Activated naive CD4-positive, alpha-beta T cell treated with anti-CD3 and anti-CD28 coated beads, Interleukin-2, amount 50 U/mL, for 16 hours (primary cell): Measurements from ENCODE around the gene ARID4B.
A peak's percentile ranks its signal among the peaks of the same experiment; 100 is the strongest.
"Not testable (repeated sequence)": the region's sequence is repeated elsewhere in the genome, so short reads cannot be mapped to it uniquely, and the experiment has no call there.

Experiments used
- DNase-seq: peaks from one replicate; pipeline ENCODE4 v3.0.0-alpha.2; 2020

Gene ARID4B

GRCh38 chr1:235327559-235328270, at the start of gene ARID4B:
ARID4B (minus strand) TSS chr1:235328179; CDS start chr1:235326919, 1,260 bp downstream.
- peak; percentile 59 for DNase-seq

GRCh38 chr1:235375919-235376605, 48.1 kb upstream of the ARID4B start:
- no peak for DNase-seq

- DNase-seq, result no peak
These were observed 41.8 kb upstream of the ARID4B start for GRCh38 chr1:235369802-235370201.

- no peak for DNase-seq
These were observed 40.4 kb upstream of the ARID4B start for GRCh38 chr1:235368428-235368827.

GRCh38 chr1:235367000-235367908, 39.3 kb upstream of the ARID4B start, which contains the start of gene TBCE:
TBCE (plus strand) TSS chr1:235367427; CDS start chr1:235380050, 12,623 bp downstream.
- peak; percentile 82 for DNase-seq

GRCh38 chr1:235366286-235366685, 38.3 kb upstream of the ARID4B start:
- DNase-seq, result peak; percentile 29

GRCh38 chr1:235364189-235364588, 36.2 kb upstream of the ARID4B start:
- DNase-seq, result not testable (repeated sequence)

- DNase-seq, result no peak
These were observed 30.9 kb upstream of the ARID4B start for GRCh38 chr1:235358899-235359298.

GRCh38 chr1:235357485-235358373, 29.8 kb upstream of the ARID4B start:
- DNase-seq, result no peak

- no peak for DNase-seq
These were observed 23.9 kb upstream of the ARID4B start for GRCh38 chr1:235351898-235352297.

GRCh38 chr1:235351441-235351840, 23.5 kb upstream of the ARID4B start:
- DNase-seq, result no peak

GRCh38 chr1:235343726-235344125, 15.7 kb upstream of the ARID4B start:
- no peak for DNase-seq

- no peak for DNase-seq
These were observed 14.5 kb upstream of the ARID4B start for GRCh38 chr1:235342471-235342870.

- no peak for DNase-seq
These were observed 14.1 kb upstream of the ARID4B start for GRCh38 chr1:235342039-235342438.

- DNase-seq, result no peak
These were observed 13.4 kb upstream of the ARID4B start for GRCh38 chr1:235341334-235341733.

- no peak for DNase-seq
These were observed 11.8 kb upstream of the ARID4B start for GRCh38 chr1:235339746-235340145.

- DNase-seq, result no peak
These were observed 8.9 kb upstream of the ARID4B start for GRCh38 chr1:235336903-235337302.

- no peak for DNase-seq
These were observed 3.4 kb upstream of the ARID4B start for GRCh38 chr1:235331401-235331800.

GRCh38 chr1:235330918-235331285, 2.9 kb upstream of the ARID4B start:
- DNase-seq, result no peak

- peak; percentile 37 for DNase-seq
These were observed 1.3 kb upstream of the ARID4B start for GRCh38 chr1:235329139-235329902.
